Osteoblast (primary cell): Measurements from ENCODE around the gene ZNF20. TPM values are rescaled to one million over a fixed set of nuclear protein-coding genes. Genes with fewer than 3 reads are reported as not detected.
"Not testable (repeated sequence)": the region's sequence is repeated elsewhere in the genome, so short reads cannot be mapped to it uniquely, and the experiment has no call there.

Experiments used
- DNase-seq: peaks from one replicate; pipeline ENCODE4 v3.0.0; 2011; ENCODE audit warnings: low spot score, mixed read lengths; ENCODE audit not compliant: insufficient read length; ENCODE audit errors: missing footprints
- H2AFZ ChIP-seq: 2 replicates; pipeline ENCODE4 v1.6.0; 2011; ENCODE audit warnings: mild to moderate bottlenecking, low read length
- H3K27ac ChIP-seq: 2 replicates; pipeline ENCODE4 v1.5.1; 2011; ENCODE audit warnings: mild to moderate bottlenecking, low read depth, low read length, moderate library complexity
- H3K27me3 ChIP-seq: 2 replicates; pipeline ENCODE4 v1.6.0; 2012; ENCODE audit warnings: mild to moderate bottlenecking, control low read depth, inconsistent platforms, low read length, moderate library complexity; ENCODE audit not compliant: insufficient read depth
- H3K36me3 ChIP-seq: 2 replicates; pipeline ENCODE4 v1.5.1; 2011; ENCODE audit warnings: mild to moderate bottlenecking, low read length, control low read depth, moderate library complexity; ENCODE audit not compliant: insufficient read depth
- H3K4me1 ChIP-seq: 2 replicates; pipeline ENCODE4 v1.5.1; 2011; ENCODE audit warnings: mild to moderate bottlenecking, low read length, control low read depth, moderate library complexity; ENCODE audit not compliant: insufficient read depth
- H3K4me2 ChIP-seq: 2 replicates; pipeline ENCODE4 v1.6.0; 2011; ENCODE audit warnings: mild to moderate bottlenecking, low read length; ENCODE audit not compliant: insufficient read depth
- H3K4me3 ChIP-seq: fragments of 200-600 bp; sonication (generic); 3 replicates; pipeline ENCODE4 v1.5.1; 2012; ENCODE audit warnings: mild to moderate bottlenecking, low read length, inconsistent platforms; ENCODE audit not compliant: insufficient read depth
- H3K79me2 ChIP-seq: 2 replicates; pipeline ENCODE4 v1.6.0; 2012; ENCODE audit warnings: mild to moderate bottlenecking, low read length, control low read depth, inconsistent platforms; ENCODE audit not compliant: insufficient read depth
- H3K9me3 ChIP-seq: 2 replicates; pipeline ENCODE4 v1.5.1; 2011; ENCODE audit warnings: low read depth, low read length, control low read depth
- H4K20me1 ChIP-seq: 2 replicates; pipeline ENCODE4 v1.6.0; 2012; ENCODE audit warnings: mild to moderate bottlenecking, low read length, control low read depth; ENCODE audit not compliant: insufficient read depth
- CTCF ChIP-seq: IDR thresholded peaks from 2 replicates; pipeline ENCODE4 v1.5.1; 2011; ENCODE audit warnings: mild to moderate bottlenecking, low read depth, low read length, moderate library complexity; ENCODE audit errors: extremely low read depth
- total RNA-seq: library from RNA; depleted of rRNA; stranded (reverse); fragments of >200 nt; gene quantifications from 2 replicates; pipeline ENCODE4 v1.2.3, GENCODE V29; 2012

Gene ZNF20
- total RNA-seq, 1 donor, result 6.9 TPM

GRCh38 chr19:12111943-12112637 lies 28.1 kb downstream of the ZNF20 start:
- Histone ChIP-seq H3K79me2 (no peaks in the 10 kb centered on the region), H3K36me3 (peaks cover 29% of the 10 kb centered on the region), H3K27ac (no peak overlapping the region), H4K20me1 (no peaks in the 10 kb centered on the region), H3K27me3 (no peaks in the 10 kb centered on the region), H3K4me3 (no peak overlapping the region), H3K9me3 (peaks cover 21% of the 10 kb centered on the region), H3K4me1 (no peaks in the 10 kb centered on the region), H3K4me2 (no peak overlapping the region), H2AFZ (no peak overlapping the region)
- DNase-seq, result no peak
- TF ChIP-seq CTCF, result no peak

- Histone ChIP-seq H3K79me2 (no peaks in the 10 kb centered on the region), H3K4me1 (no peaks in the 10 kb centered on the region), H3K27ac (no peak overlapping the region), H3K36me3 (peaks cover 29% of the 10 kb centered on the region), H3K9me3 (peaks cover 21% of the 10 kb centered on the region), H2AFZ (no peak overlapping the region), H3K4me3 (no peak overlapping the region), H4K20me1 (no peaks in the 10 kb centered on the region), H3K27me3 (no peaks in the 10 kb centered on the region), H3K4me2 (no peak overlapping the region)
- no peak for TF ChIP-seq CTCF
- DNase-seq, result no peak
Observed at GRCh38 chr19:12111176-12111575, 29.0 kb downstream of the ZNF20 start.

- not testable (repeated sequence) for H3K79me2 ChIP-seq, DNase-seq, H3K4me2 ChIP-seq, H3K9me3 ChIP-seq, H3K36me3 ChIP-seq, H2AFZ ChIP-seq, H3K27ac ChIP-seq, H4K20me1 ChIP-seq, H3K4me1 ChIP-seq, H3K27me3 ChIP-seq, H3K4me3 ChIP-seq
Observed at GRCh38 chr19:12103909-12104308, 36.2 kb downstream of the ZNF20 start.

DNA sequence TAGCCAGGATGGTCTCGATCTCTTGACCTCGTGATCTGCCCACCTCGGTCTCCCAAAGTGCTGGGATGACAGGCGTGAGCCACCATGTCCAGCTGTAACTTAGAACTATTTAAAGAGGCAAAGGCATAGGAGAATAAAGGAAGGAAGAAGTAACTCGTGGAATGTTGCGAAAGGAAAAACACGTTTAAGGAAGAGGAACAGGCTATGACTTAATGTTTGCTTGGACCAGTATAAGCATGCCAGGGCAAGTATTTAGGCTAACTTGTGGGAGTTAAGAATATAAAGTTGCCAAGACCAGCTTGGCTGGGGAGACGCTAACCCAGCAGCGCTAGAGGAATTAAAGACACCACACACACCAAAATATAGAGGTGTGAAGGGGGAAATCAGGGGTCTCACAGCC lies 42.1 kb downstream of the ZNF20 start:
- Histone ChIP-seq H3K27me3 (no peaks in the 10 kb centered on the region), H4K20me1 (no peaks in the 10 kb centered on the region), H2AFZ (no peak overlapping the region), H3K27ac (no peak overlapping the region), H3K9me3 (no peaks in the 10 kb centered on the region), H3K79me2 (peaks cover 8% of the 10 kb centered on the region), H3K4me2 (no peak overlapping the region), H3K4me3 (no peak overlapping the region), H3K36me3 (peaks cover 4% of the 10 kb centered on the region), H3K4me1 (peaks cover 1% of the 10 kb centered on the region)
- no peak for TF ChIP-seq CTCF
- no peak for DNase-seq
